ENCODE measurements around the gene CCNL1. TPM values are rescaled to one million over a fixed set of nuclear protein-coding genes. Genes with fewer than 3 reads are reported as not detected.
A peak's percentile ranks its signal among the peaks of the same experiment; 100 is the strongest.

CCNL1 gene
- total and polyA plus RNA-seq, 2 of the 8 experiments (the other 6 are each of a cell fraction or from before 2014, with no cell fraction given), result 64.5 to 68.6 TPM

GRCh38 chr3:157130467-157131251 is 29.3 kb downstream of the CCNL1 start:
- Histone ChIP-seq H3K27ac (ENCODE audit: low read depth, low read length) (peak overlapping the region; percentile 68; the same call in 1 of the 2 replicates), H3K27me3 (replicated peaks in 1 of 4; ENCODE audit: control insufficient read depth in 3 of 4, extremely low read depth in 1 of 4, insufficient read depth in 3 of 4, low read length in 3 of 4) (no peaks in the 10 kb centered on the region; a peak in 2 of 7 replicates), H3K4me1 (replicated peaks in 1 of 4; ENCODE audit: control insufficient read depth in 3 of 4, insufficient read depth in 4 of 4, low read length in 3 of 4) (peaks cover 5 to 15% (median 9%) of the 10 kb centered on the region in 4 experiments; a peak in 6 of 7 replicates), H4K20me1 (replicated peaks in 1 of 2; ENCODE audit: control insufficient read depth in 1 of 2, insufficient read depth in 2 of 2, low read length in 2 of 2) (no peaks in the 10 kb centered on the region), H3K23me2 (ENCODE audit: low read depth, low read length) (no peaks in the 10 kb centered on the region; the same call in 1 of the 2 replicates), H3K4me3 (ENCODE audit: extremely low read depth in 1 of 4, insufficient read depth in 2 of 4, low read depth in 3 of 4, low read length in 4 of 4) (peak overlapping the region in 2 of 4 experiments; percentile 9 to 45; a peak in 3 of 8 replicates), H3K4me2 (ENCODE audit: insufficient read depth in 1 of 2, low read depth in 2 of 2, low read length in 2 of 2) (peak overlapping the region; percentile 24 to 74; a peak in 3 of 4 replicates), H2BK120ac (replicated peaks; ENCODE audit: low read depth, low read length) (no peak overlapping the region), H3K56ac (replicated peaks; ENCODE audit: insufficient read length, low read depth, low read length) (no peak overlapping the region), H2BK12ac (ENCODE audit: low read depth, low read length) (peak overlapping the region; percentile 85), H2BK15ac (ENCODE audit: low read length) (no peak overlapping the region), H3K14ac (ENCODE audit: insufficient read length) (no peak overlapping the region), H3K79me1 (ENCODE audit: low read depth, low read length) (no peaks in the 10 kb centered on the region), H3K23ac (ENCODE audit: insufficient read length) (no peak overlapping the region), H3K18ac (ENCODE audit: extremely low read depth, low read length) (peak overlapping the region; percentile 74), H2AFZ (ENCODE audit: low read length) (peak overlapping the region; percentile 82), H3K79me2 (ENCODE audit: control insufficient read depth in 1 of 2, insufficient read depth in 2 of 2, low read length in 2 of 2) (no peaks in the 10 kb centered on the region), H2AK5ac (ENCODE audit: low read depth, low read length) (no peak overlapping the region), H3K36me3 (ENCODE audit: control insufficient read depth in 2 of 4, insufficient read depth in 4 of 4, low read length in 3 of 4) (no peaks in the 10 kb centered on the region), H4K91ac (replicated peaks; ENCODE audit: insufficient read length, low read length) (peak overlapping the region; percentile 77), H3K4ac (replicated peaks; ENCODE audit: insufficient read length, low read depth, low read length) (no peak overlapping the region), H2BK5ac (ENCODE audit: low read depth, low read length) (peak overlapping the region; percentile 54; the same call in 1 of the 2 replicates), H3K9ac (replicated peaks in 1 of 4; ENCODE audit: extremely low read depth in 1 of 4, low read depth in 3 of 4, low read length in 3 of 4) (peak overlapping the region in 2 of 4 experiments; percentile 8 to 55; a peak in 2 of 7 replicates), H3K9me3 (ENCODE audit: insufficient read depth in 2 of 2, low read depth in 1 of 2, low read length in 1 of 2) (no peaks in the 10 kb centered on the region), H4K5ac (ENCODE audit: insufficient read length, low read depth, low read length) (peak overlapping the region; percentile 14), H4K8ac (ENCODE audit: extremely low read depth, insufficient read depth, low read length) (peak overlapping the region; percentile 91; the same call in 1 of the 2 replicates), H2BK20ac (ENCODE audit: low read length) (no peak overlapping the region)
- ChIA-PET CTCF (ENCODE audit: partially characterized antibody) (interaction anchor here (0.7 to 56.4 kb wide), 18 partner anchors 1 to 1124 kb away, joined by 3 to 1014 read pairs (median 4); no protein-coding TSS in a partner anchor), POLR2A (ENCODE audit: partially characterized antibody) (interaction anchor here (1.0 to 2.4 kb wide), 7 partner anchors 11 to 455 kb away, joined by 4 to 12 read pairs (median 5); partner anchors contain the start of gene CCNL1)
- DNase-seq (ENCODE audit: low read depth in 1 of 2, low spot score in 2 of 2), result peak; percentile 54 to 82
- no peak for FAIRE-seq
- 23% methylated on average over 23 of the region's 23 CpGs; no CpG with 5 or more reads in 1 of the 2 experiments for WGBS, 2 experiments (ENCODE audit: extremely low coverage in 1 of 2, insufficient coverage in 1 of 2, insufficient read length in 1 of 2, insufficient replicate concordance in 2 of 2, low coverage in 1 of 2, low lambda C conversion rate in 2 of 2, missing lambda C conversion rate in 1 of 2)
- TF ChIP-seq CTCF (IDR thresholded peaks at IDR 0.05; ENCODE audit: control extremely low read depth in 1 of 3, insufficient read depth in 1 of 3, low read depth in 1 of 3, low read length in 3 of 3) (peak; percentile 39 to 76 (median 52)), EZH2 (IDR thresholded peaks at IDR 0.05; ENCODE audit: low read depth, low read length, severe bottlenecking) (no peak), SUZ12 (IDR thresholded peaks at IDR 0.05; ENCODE audit: low read length) (no peak), SIN3A (conservative IDR thresholded peaks at IDR 0.05 in 1 of 2, IDR thresholded peaks at IDR 0.05 in 1 of 2; ENCODE audit: low read depth in 1 of 2, low read length in 2 of 2) (no peak), ASH2L (IDR thresholded peaks at IDR 0.05; ENCODE audit: low read length) (peak; percentile 56), SP4 (IDR thresholded peaks at IDR 0.05; ENCODE audit: low read length) (no peak), RBBP5 (IDR thresholded peaks at IDR 0.05; ENCODE audit: borderline replicate concordance, low read depth, low read length) (0 out of 2 replicates have a peak, but pooled peaks have one; percentile 25), TBP (IDR thresholded peaks at IDR 0.05; ENCODE audit: low read depth, low read length) (0 out of 2 replicates have a peak, but pooled peaks have one; percentile 30)
